NCI-H345 (cell line): ENCODE results near the gene GNAI1.

Experiments
- DNase-seq: peaks from one replicate; lab custom pipeline; 2025; lab: John Stamatoyannopoulos, UW

The GNAI1 gene

GRCh38 chr7:80213814-80214213, 79.2 kb downstream of the GNAI1 start:
- no peak for DNase-seq

GRCh38 chr7:80215734-80216133, 81.1 kb downstream of the GNAI1 start:
- DNase-seq, result no peak

GRCh38 chr7:80216996-80217842, 82.6 kb downstream of the GNAI1 start:
- no peak for DNase-seq

- DNase-seq, result no peak
These were observed 84.1 kb downstream of the GNAI1 start for GRCh38 chr7:80218723-80219122.

- DNase-seq, result no peak
These were observed 85.5 kb downstream of the GNAI1 start for GRCh38 chr7:80220022-80220634.

- no peak for DNase-seq
These were observed 89.8 kb downstream of the GNAI1 start for GRCh38 chr7:80224415-80224814.

- DNase-seq, result no peak
These were observed 90.7 kb downstream of the GNAI1 start for GRCh38 chr7:80225361-80225760.

- DNase-seq, result no peak
These were observed 92.0 kb downstream of the GNAI1 start for GRCh38 chr7:80226629-80227028.

GRCh38 chr7:80230327-80230726, 95.7 kb downstream of the GNAI1 start:
- DNase-seq, result no peak

GRCh38 chr7:80231707-80232106, 97.1 kb downstream of the GNAI1 start:
- DNase-seq, result no peak

- no peak for DNase-seq
These were observed 98.5 kb downstream of the GNAI1 start for GRCh38 chr7:80232979-80233724.

- no peak for DNase-seq
These were observed 100.7 kb downstream of the GNAI1 start for GRCh38 chr7:80235334-80235733.

- no peak for DNase-seq
These were observed 102.0 kb downstream of the GNAI1 start for GRCh38 chr7:80236681-80237080.

GRCh38 chr7:80240265-80241025, 105.8 kb downstream of the GNAI1 start:
- no peak for DNase-seq

- no peak for DNase-seq
These were observed 107.0 kb downstream of the GNAI1 start for GRCh38 chr7:80241671-80242070.

GRCh38 chr7:80243425-80243824, 108.8 kb downstream of the GNAI1 start:
- no peak for DNase-seq

- DNase-seq, result no peak
These were observed 109.7 kb downstream of the GNAI1 start for GRCh38 chr7:80244206-80244916.

- no peak for DNase-seq
These were observed 112.5 kb downstream of the GNAI1 start for GRCh38 chr7:80247144-80247543.

- no peak for DNase-seq
These were observed 113.3 kb downstream of the GNAI1 start for GRCh38 chr7:80247891-80248290.

- no peak for DNase-seq
These were observed 114.6 kb downstream of the GNAI1 start for GRCh38 chr7:80249184-80249583.

- no peak for DNase-seq
These were observed 115.1 kb downstream of the GNAI1 start for GRCh38 chr7:80249619-80250295.
